ENCODE data around the gene RERE.

The RERE gene

DNA sequence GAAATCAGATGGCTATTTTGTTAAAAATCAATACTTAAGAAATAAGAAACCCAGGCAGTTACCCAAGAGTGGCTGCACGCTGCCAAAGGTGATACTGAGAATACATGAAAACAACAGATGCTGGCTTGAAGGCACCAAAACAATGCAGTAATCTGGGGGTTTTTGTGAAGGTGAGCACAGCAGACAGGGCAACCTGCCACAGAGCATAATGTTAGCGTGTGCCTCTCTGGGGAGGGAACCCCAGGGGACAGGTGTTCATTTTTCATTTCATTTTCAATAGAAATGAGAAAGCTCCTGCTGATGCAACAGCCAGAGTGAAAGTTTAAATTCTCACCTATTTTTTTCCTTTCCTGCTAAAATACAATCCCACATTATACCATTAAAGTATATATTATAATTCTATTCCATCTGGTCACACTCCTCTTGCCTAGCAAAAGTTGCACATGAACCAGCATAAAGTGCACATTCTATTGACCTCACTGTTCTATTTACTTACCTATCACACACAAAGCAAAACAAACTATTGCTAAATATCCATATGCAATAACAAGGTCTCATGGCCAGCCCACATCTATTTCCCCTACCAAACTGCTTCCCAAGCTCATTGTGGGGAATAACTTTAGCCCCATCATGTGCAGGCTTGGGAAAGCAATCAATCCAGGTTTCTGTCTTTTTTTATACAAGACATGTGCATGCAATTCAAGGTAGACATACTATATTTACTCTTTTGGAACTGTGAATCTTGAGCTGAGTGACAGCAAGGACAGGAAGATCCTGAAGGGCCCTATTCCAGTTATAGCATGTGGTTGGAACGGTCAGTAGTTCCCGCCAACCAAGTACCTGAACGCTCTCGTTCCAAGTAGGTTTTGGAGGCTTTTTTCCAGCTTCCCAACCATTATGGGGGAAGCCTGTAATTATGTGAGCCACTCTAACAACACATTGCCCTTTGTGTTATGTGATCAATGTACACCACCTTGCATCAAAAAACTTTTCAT lies 173.6 kb downstream of the RERE start:
- H3K4me3 ChIP-seq (ENCODE audit: insufficient read depth, low read length, poor library complexity, severe bottlenecking): no peak overlapping the region
- no peak overlapping the region for H3K27ac ChIP-seq (ENCODE audit: low read depth, low read length)
- no peak overlapping the region for H3K9ac ChIP-seq (ENCODE audit: low read length)
- no peak for TF ChIP-seq EZH2phosphoT487 (conservative IDR thresholded peaks at IDR 0.05; ENCODE audit: low read length)
- TF ChIP-seq, protein P1, sequence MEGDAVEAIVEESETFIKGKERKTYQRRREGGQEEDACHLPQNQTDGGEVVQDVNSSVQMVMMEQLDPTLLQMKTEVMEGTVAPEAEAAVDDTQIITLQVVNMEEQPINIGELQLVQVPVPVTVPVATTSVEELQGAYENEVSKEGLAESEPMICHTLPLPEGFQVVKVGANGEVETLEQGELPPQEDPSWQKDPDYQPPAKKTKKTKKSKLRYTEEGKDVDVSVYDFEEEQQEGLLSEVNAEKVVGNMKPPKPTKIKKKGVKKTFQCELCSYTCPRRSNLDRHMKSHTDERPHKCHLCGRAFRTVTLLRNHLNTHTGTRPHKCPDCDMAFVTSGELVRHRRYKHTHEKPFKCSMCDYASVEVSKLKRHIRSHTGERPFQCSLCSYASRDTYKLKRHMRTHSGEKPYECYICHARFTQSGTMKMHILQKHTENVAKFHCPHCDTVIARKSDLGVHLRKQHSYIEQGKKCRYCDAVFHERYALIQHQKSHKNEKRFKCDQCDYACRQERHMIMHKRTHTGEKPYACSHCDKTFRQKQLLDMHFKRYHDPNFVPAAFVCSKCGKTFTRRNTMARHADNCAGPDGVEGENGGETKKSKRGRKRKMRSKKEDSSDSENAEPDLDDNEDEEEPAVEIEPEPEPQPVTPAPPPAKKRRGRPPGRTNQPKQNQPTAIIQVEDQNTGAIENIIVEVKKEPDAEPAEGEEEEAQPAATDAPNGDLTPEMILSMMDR (IDR thresholded peaks at IDR 0.05; ENCODE audit: insufficient read depth, low read length, poor library complexity, severe bottlenecking): no peak
- no peaks in the 10 kb centered on the region for H3K36me3 ChIP-seq (ENCODE audit: low read length)
- no peaks in the 10 kb centered on the region for H3K79me2 ChIP-seq (ENCODE audit: insufficient read depth, low read length)
- H4K20me1 ChIP-seq (ENCODE audit: low read depth, low read length): peaks cover 2% of the 10 kb centered on the region; the same call in 1 of the 2 replicates
- no peak overlapping the region for H2AFZ ChIP-seq (ENCODE audit: low read depth, low read length, severe bottlenecking)
- no peaks in the 10 kb centered on the region for H3K9me2 ChIP-seq (replicated peaks; ENCODE audit: insufficient read depth, low read length)
- H3K9me3 ChIP-seq (ENCODE audit: insufficient read depth, low read length): no peaks in the 10 kb centered on the region
- no peak overlapping the region for H3K4me2 ChIP-seq (ENCODE audit: low read depth, low read length, poor library complexity, severe bottlenecking)
- H3K27me3 ChIP-seq (ENCODE audit: low read length): no peaks in the 10 kb centered on the region
- no peaks in the 10 kb centered on the region for H3F3A ChIP-seq (ENCODE audit: insufficient read depth)

DNA sequence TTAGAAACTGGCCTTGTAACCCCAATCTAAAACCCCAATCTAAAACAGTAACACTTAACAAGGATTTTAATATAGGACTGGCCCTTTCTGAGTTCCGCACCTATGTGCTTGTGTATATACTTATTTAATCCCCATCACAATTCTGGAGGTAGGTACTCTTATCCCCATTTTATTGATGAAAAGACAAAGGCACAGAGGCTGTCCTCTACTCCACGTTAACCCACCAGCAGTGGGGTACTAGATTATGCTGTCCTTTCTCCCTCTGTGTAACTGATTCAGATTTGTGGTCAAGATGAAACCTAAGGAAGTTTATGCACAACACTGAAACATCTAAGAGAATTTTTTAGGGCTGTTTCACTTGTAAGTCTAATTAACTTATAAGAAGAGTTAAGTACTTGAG lies 175.3 kb downstream of the RERE start:
- TF ChIP-seq, protein P1 (IDR thresholded peaks at IDR 0.05; ENCODE audit: insufficient read depth, low read length, poor library complexity, severe bottlenecking): no peak
- TF ChIP-seq EZH2phosphoT487 (conservative IDR thresholded peaks at IDR 0.05; ENCODE audit: low read length): no peak
- Histone ChIP-seq H3K79me2 (ENCODE audit: insufficient read depth, low read length) (no peaks in the 10 kb centered on the region), H3F3A (ENCODE audit: insufficient read depth) (no peaks in the 10 kb centered on the region), H3K4me3 (ENCODE audit: insufficient read depth, low read length, poor library complexity, severe bottlenecking) (no peak overlapping the region), H3K27me3 (ENCODE audit: low read length) (no peaks in the 10 kb centered on the region), H3K4me2 (ENCODE audit: low read depth, low read length, poor library complexity, severe bottlenecking) (no peak overlapping the region), H2AFZ (ENCODE audit: low read depth, low read length, severe bottlenecking) (no peak overlapping the region), H3K27ac (ENCODE audit: low read depth, low read length) (no peak overlapping the region), H3K9me2 (replicated peaks; ENCODE audit: insufficient read depth, low read length) (no peaks in the 10 kb centered on the region), H3K36me3 (ENCODE audit: low read length) (no peaks in the 10 kb centered on the region), H4K20me1 (ENCODE audit: low read depth, low read length) (peaks cover 2% of the 10 kb centered on the region; the same call in 1 of the 2 replicates), H3K9me3 (ENCODE audit: insufficient read depth, low read length) (no peaks in the 10 kb centered on the region), H3K9ac (ENCODE audit: low read length) (no peak overlapping the region)

DNA sequence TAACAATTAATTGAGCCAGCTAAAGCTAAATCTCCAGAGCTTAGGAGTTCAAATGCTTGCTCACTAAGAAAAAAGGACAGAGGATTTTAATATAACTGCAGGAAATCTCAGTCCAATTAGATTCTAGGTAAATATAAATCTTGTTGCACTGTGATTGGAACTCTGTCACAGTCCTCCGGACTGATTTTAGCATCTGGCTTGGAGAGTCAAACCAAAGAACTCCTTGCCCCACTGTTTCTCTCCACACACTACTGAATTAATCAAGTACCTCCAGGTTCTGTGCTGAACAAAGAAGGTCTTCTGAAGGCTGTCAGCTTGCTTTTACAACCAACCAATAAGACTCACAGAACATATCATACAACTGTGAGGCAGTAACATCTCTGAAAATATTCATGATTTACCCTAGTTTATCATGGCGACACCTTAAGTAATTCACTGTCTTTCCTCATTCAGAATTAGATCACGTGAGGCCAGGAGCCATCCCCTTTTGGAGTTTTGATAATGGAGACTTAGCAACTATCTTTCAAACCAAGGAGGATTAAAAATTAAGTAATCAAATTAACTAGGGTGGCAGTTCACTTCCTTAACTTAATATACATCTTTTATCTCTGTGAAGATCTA lies 176.0 kb downstream of the RERE start:
- no peak for TF ChIP-seq EZH2phosphoT487 (conservative IDR thresholded peaks at IDR 0.05; ENCODE audit: low read length)
- TF ChIP-seq, protein P1 (IDR thresholded peaks at IDR 0.05; ENCODE audit: insufficient read depth, low read length, poor library complexity, severe bottlenecking): no peak
- Histone ChIP-seq H2AFZ (ENCODE audit: low read depth, low read length, severe bottlenecking) (no peak overlapping the region), H3K9ac (ENCODE audit: low read length) (no peak overlapping the region), H3F3A (ENCODE audit: insufficient read depth) (no peaks in the 10 kb centered on the region), H3K9me2 (replicated peaks; ENCODE audit: insufficient read depth, low read length) (no peaks in the 10 kb centered on the region), H3K36me3 (ENCODE audit: low read length) (no peaks in the 10 kb centered on the region), H3K4me2 (ENCODE audit: low read depth, low read length, poor library complexity, severe bottlenecking) (no peak overlapping the region), H3K27me3 (ENCODE audit: low read length) (no peaks in the 10 kb centered on the region), H3K27ac (ENCODE audit: low read depth, low read length) (no peak overlapping the region), H3K9me3 (ENCODE audit: insufficient read depth, low read length) (no peaks in the 10 kb centered on the region), H4K20me1 (ENCODE audit: low read depth, low read length) (peaks cover 2% of the 10 kb centered on the region; the same call in 1 of the 2 replicates), H3K79me2 (ENCODE audit: insufficient read depth, low read length) (no peaks in the 10 kb centered on the region), H3K4me3 (ENCODE audit: insufficient read depth, low read length, poor library complexity, severe bottlenecking) (no peak overlapping the region)

All from SU-DHL-6 (cell line).